WTC11 (cell line): Measurements from ENCODE around the gene HES4. TPM values are rescaled to one million over a fixed set of nuclear protein-coding genes. Genes with fewer than 3 reads are reported as not detected.

Experiments
- ATAC-seq: fragments of 200-7000 bp; cut with Tn5 transposase; 2 replicates; pipeline ENCODE4 v1.10.0; 2021; ENCODE audit warnings: mild to moderate bottlenecking, moderate library complexity
- CTCF ChIA-PET: fragments of 300-600 bp; sonication (Branson Sonifier 250); formaldehyde crosslinking; loops from one replicate; lab custom pipeline; 2021; ENCODE audit warnings: antibody characterized with exemption; lab: Charles Lee
- POLR2A ChIA-PET: fragments of 350-600 bp; sonication (Branson Sonifier 250); formaldehyde crosslinking; loops from one replicate; lab custom pipeline; 2021; ENCODE audit warnings: antibody characterized with exemption; lab: Charles Lee
- DNase-seq: peaks from one replicate; pipeline ENCODE4 v3.0.0; 2021; ENCODE audit warnings: low spot score
- H3K27ac Mint-ChIP-seq: 2 replicates; pipeline ENCODE4 v1.8.0; 2021; ENCODE audit warnings: mixed read lengths
- H3K27me3 Mint-ChIP-seq: 2 replicates; pipeline ENCODE4 v1.8.0; 2021; ENCODE audit warnings: low read depth, mild to moderate bottlenecking, moderate library complexity, mixed read lengths
- H3K36me3 Mint-ChIP-seq: 2 replicates; pipeline ENCODE4 v1.8.0; 2021; ENCODE audit warnings: mixed read lengths
- H3K4me1 Mint-ChIP-seq: 2 replicates; pipeline ENCODE4 v1.8.0; 2022; ENCODE audit warnings: mixed read lengths
- H3K4me3 Mint-ChIP-seq: 2 replicates; pipeline ENCODE4 v1.8.0; 2021; ENCODE audit warnings: mild to moderate bottlenecking, moderate library complexity, mixed read lengths
- H3K9me3 Mint-ChIP-seq: 2 replicates; pipeline ENCODE4 v1.8.0; 2021; ENCODE audit warnings: mixed read lengths
- ATF3 ChIP-seq: sonication (generic); formaldehyde crosslinking; conservative IDR thresholded peaks from 2 replicates; pipeline ENCODE4 v1.8.1; 2022; ENCODE audit warnings: mild to moderate bottlenecking, missing genetic modification reagents
- E2F1 ChIP-seq: sonication (generic); formaldehyde crosslinking; IDR thresholded peaks from 2 replicates; pipeline ENCODE4 v1.8.0; 2022; ENCODE audit warnings: mild to moderate bottlenecking, missing genetic modification reagents
- ELF4 ChIP-seq: sonication (generic); formaldehyde crosslinking; IDR thresholded peaks from 2 replicates; pipeline ENCODE4 v1.8.1; 2022; ENCODE audit warnings: low read depth, mild to moderate bottlenecking, moderate library complexity, missing genetic modification reagents
- ESRRA ChIP-seq: sonication (generic); formaldehyde crosslinking; IDR thresholded peaks from 2 replicates; pipeline ENCODE4 v1.8.1; 2022; ENCODE audit warnings: mild to moderate bottlenecking, missing genetic modification reagents, borderline replicate concordance
- HMGXB4 ChIP-seq: sonication (generic); formaldehyde crosslinking; IDR thresholded peaks from 2 replicates; pipeline ENCODE4 v1.8.1; 2023; ENCODE audit warnings: mild to moderate bottlenecking, moderate library complexity, missing genetic modification reagents
- IRF2 ChIP-seq: sonication (generic); formaldehyde crosslinking; IDR thresholded peaks from 2 replicates; pipeline ENCODE4 v1.8.0; 2022; ENCODE audit warnings: low read depth, missing genetic modification reagents, borderline replicate concordance
- MAX ChIP-seq: sonication (generic); formaldehyde crosslinking; IDR thresholded peaks from 2 replicates; pipeline ENCODE4 v1.8.0; 2022; ENCODE audit warnings: mild to moderate bottlenecking, missing genetic modification reagents
- NFATC4 ChIP-seq: fragments of 250-450 bp; sonication (Bioruptor Pico); IDR thresholded peaks from 2 replicates; pipeline ENCODE4 v1.9.0; 2021; ENCODE audit warnings: mild to moderate bottlenecking
- NFYB ChIP-seq: sonication (generic); formaldehyde crosslinking; conservative IDR thresholded peaks from 2 replicates; pipeline ENCODE4 v1.8.0; 2022; ENCODE audit warnings: low read depth, missing genetic modification reagents
- NR1H2 ChIP-seq: sonication (generic); formaldehyde crosslinking; IDR thresholded peaks from 2 replicates; pipeline ENCODE4 v1.9.0; 2021; ENCODE audit warnings: mild to moderate bottlenecking, moderate library complexity, missing genetic modification reagents
- NR2C2 ChIP-seq: sonication (generic); formaldehyde crosslinking; IDR thresholded peaks from 2 replicates; pipeline ENCODE4 v1.8.0; 2022; ENCODE audit warnings: mild to moderate bottlenecking, missing genetic modification reagents
- OVOL2 ChIP-seq: fragments of 250-450 bp; sonication (Bioruptor Pico); IDR thresholded peaks from 2 replicates; pipeline ENCODE4 v1.9.0; 2021; ENCODE audit warnings: mild to moderate bottlenecking, borderline replicate concordance
- TEAD4 ChIP-seq: sonication (generic); formaldehyde crosslinking; IDR thresholded peaks from 2 replicates; pipeline ENCODE4 v1.8.0; 2022; ENCODE audit warnings: mild to moderate bottlenecking, missing genetic modification reagents
- USF1 ChIP-seq: sonication (generic); formaldehyde crosslinking; IDR thresholded peaks from 2 replicates; pipeline ENCODE4 v1.8.0; 2022; ENCODE audit warnings: mild to moderate bottlenecking, missing genetic modification reagents
- USF2 ChIP-seq: sonication (generic); formaldehyde crosslinking; IDR thresholded peaks from 2 replicates; pipeline ENCODE4 v1.8.1; 2023; ENCODE audit warnings: mild to moderate bottlenecking, missing genetic modification reagents, moderate library complexity
- ZMAT4 ChIP-seq: fragments of 250-450 bp; sonication (Bioruptor Pico); IDR thresholded peaks from 2 replicates; pipeline ENCODE4 v1.9.0; 2021; ENCODE audit warnings: mild to moderate bottlenecking
- ZNF263 ChIP-seq: sonication (generic); formaldehyde crosslinking; IDR thresholded peaks from 2 replicates; pipeline ENCODE4 v1.8.1; 2022; ENCODE audit warnings: low read depth, mild to moderate bottlenecking, moderate library complexity, missing genetic modification reagents
- ZNF317 ChIP-seq: sonication (generic); formaldehyde crosslinking; IDR thresholded peaks from 2 replicates; pipeline ENCODE4 v1.8.1; 2023; ENCODE audit warnings: low read depth, mild to moderate bottlenecking, moderate library complexity, missing genetic modification reagents, borderline replicate concordance
- ZNF532 ChIP-seq: fragments of 250-450 bp; sonication (Bioruptor Pico); IDR thresholded peaks from 2 replicates; pipeline ENCODE4 v1.9.0; 2021; ENCODE audit warnings: mild to moderate bottlenecking, borderline replicate concordance
- ZNF671 ChIP-seq: fragments of 250-450 bp; sonication (Bioruptor Pico); IDR thresholded peaks from 2 replicates; pipeline ENCODE4 v1.8.0; 2021; ENCODE audit warnings: mild to moderate bottlenecking
- ZSCAN18 ChIP-seq: fragments of 250-450 bp; sonication (Bioruptor Pico); IDR thresholded peaks from 2 replicates; pipeline ENCODE4 v2.1.2; 2022; ENCODE audit warnings: mild to moderate bottlenecking, moderate library complexity
- total RNA-seq: library from RNA; stranded (reverse); gene quantifications from 3 replicates; pipeline ENCODE4 v1.2.3, GENCODE V29; 2021

Gene HES4
- total RNA-seq, 1 experiment from 2014 or later = 4.5 TPM

GRCh38 chr1:997713-997992 is 2.2 kb downstream of the HES4 start (continued):
- TF ChIP-seq MAX (CRISPR knock-in tag) (no peak), OVOL2 (CRISPR knock-in tag) (no peak)

- H3K4me3 Mint-ChIP-seq = no peak overlapping the region; the same call in 1 of the 2 replicates
- H3K9me3 Mint-ChIP-seq = peaks cover 4% of the 10 kb centered on the region
- TF ChIP-seq ZNF263 (no peak), ZNF317 (no peak), ZNF671 (no peak), E2F1 (CRISPR knock-in tag) (no peak), IRF2 (CRISPR knock-in tag) (no peak), ZSCAN18 (CRISPR knock-in tag) (no peak), NFYB (no peak), ATF3 (CRISPR knock-in tag) (no peak), ZNF532 (CRISPR knock-in tag) (no peak), TEAD4 (CRISPR knock-in tag) (no peak), ELF4 (no peak), NR1H2 (no peak), USF2 (CRISPR knock-in tag) (no peak), NR2C2 (CRISPR knock-in tag) (no peak), ESRRA (CRISPR knock-in tag) (no peak), ZMAT4 (CRISPR knock-in tag) (no peak), USF1 (CRISPR knock-in tag) (no peak), HMGXB4 (CRISPR knock-in tag) (no peak), OVOL2 (CRISPR knock-in tag) (no peak), NFATC4 (CRISPR knock-in tag) (no peak)
- H3K36me3 Mint-ChIP-seq = peaks cover 3% of the 10 kb centered on the region; the same call in 1 of the 2 replicates
- peaks cover 78% of the 10 kb centered on the region for H3K27me3 Mint-ChIP-seq
- ATAC-seq = no peak
- DNase-seq = no peak
- POLR2A ChIA-PET = interaction anchor here (0.8 to 1.4 kb wide), 2 partner anchors 16 to 21 kb away, joined by 3 read pairs; partner anchors contain the start of gene ISG15
- no peak overlapping the region for H3K27ac Mint-ChIP-seq
- peaks cover 5% of the 10 kb centered on the region for H3K4me1 Mint-ChIP-seq
- CTCF ChIA-PET = interaction anchor here (0.6 to 3.7 kb wide), 7 partner anchors 14 to 303 kb away, joined by 3 to 23 read pairs (median 3); partner anchors contain the start of genes ISG15 and PERM1
Measured at GRCh38 chr1:996851-997712, 2.8 kb downstream of the HES4 start.
